Heart left ventricle (tissue), 16 donors: Measurements from ENCODE around the gene PARD3B. TPM values are rescaled to one million over a fixed set of nuclear protein-coding genes. Genes with fewer than 3 reads are reported as not detected.

Experiments used
- ATAC-seq, 4 donors: fragments of 200-7000 bp; cut with Tn5 transposase; one replicate each; pipeline ENCODE4 v1.9.1; 2020 to 2022; ENCODE audit warnings: moderate library complexity in 4 of 4, mild to moderate bottlenecking in 3 of 4, moderate number of reproducible peaks in 1 of 4
- DNase-seq, 5 donors: peaks; one replicate each; pipeline ENCODE4 v3.0.0-alpha.2; 2020
- H3K27ac ChIP-seq, 12 donors: fragments of 200-600 bp; sonication (generic) in 4 of 12; one replicate each; pipeline versions ENCODE4 v1.5.0 to v1.8.0; 2016 to 2022; ENCODE audit warnings: mild to moderate bottlenecking in 2 of 12
- H3K27me3 ChIP-seq, 9 donors: fragments of 200-600 bp; sonication (generic) in 2 of 9; one replicate each; pipeline versions ENCODE4 v1.5.1 to v1.8.0; 2016 to 2022; ENCODE audit warnings: mild to moderate bottlenecking in 3 of 9
- H3K36me3 ChIP-seq, 9 donors: fragments of 200-600 bp; sonication (generic) in 2 of 9; one replicate each; pipeline versions ENCODE4 v1.5.0 to v1.8.0; 2018 to 2022; ENCODE audit warnings: mild to moderate bottlenecking in 2 of 9
- H3K4me1 ChIP-seq, 12 donors: fragments of 200-600 bp; sonication (generic) in 4 of 12; one replicate each; pipeline versions ENCODE4 v1.5.0 to v1.8.0; 2016 to 2022; ENCODE audit warnings: mild to moderate bottlenecking in 3 of 12
- H3K4me3 ChIP-seq, 12 donors: fragments of 200-600 bp; sonication (generic) in 4 of 12; one replicate each; pipeline versions ENCODE4 v1.5.0 to v1.8.0; 2017 to 2022; ENCODE audit warnings: mild to moderate bottlenecking in 9 of 12, moderate library complexity in 4 of 12
- H3K9me3 ChIP-seq, 12 donors: fragments of 200-600 bp; sonication (generic) in 4 of 12; one replicate each; pipeline versions ENCODE4 v1.5.0 to v1.8.0; 2016 to 2022; ENCODE audit warnings: mild to moderate bottlenecking in 1 of 12
- POLR2A ChIP-seq, 2 donors: fragments of 450-650 bp; IDR thresholded peaks; one replicate each; pipeline ENCODE4 v1.6.1; 2017; ENCODE audit warnings: antibody characterized with exemption in 2 of 2, mild to moderate bottlenecking in 2 of 2, moderate library complexity in 2 of 2
- WGBS, 4 donors: extraction: QIAGEN DNeasy Blood & Tissue Kit in 2 of 4; methylation state at CpG; one replicate each; pipeline versions ENCODE4 v1.1.5 to v1.1.7; 2013 to 2018; 5-methylcytosine and 5-hydroxymethylcytosine counted together
- intact Hi-C, 10 donors: fragments of 100-400 bp; cut with DNase I; formaldehyde crosslinking; loops; one replicate each; pipeline versions ENCODE4 v1.11.1 to v1.14.2; 2022
- polyA plus RNA-seq, 2 donors: library from polyadenylated mRNA; stranded (reverse); fragments of 200-250 nt; gene quantifications; one replicate each; pipeline ENCODE4 v1.2.3, GENCODE V29; 2013
- total RNA-seq, 9 donors: library from RNA; depleted of rRNA in 2 of 9; stranded (reverse); fragments of >200 nt in 2 of 9; fragmentation: NEBNext Ultra II Directional in 3 of 9; extraction: Animal tissue kit (Norgen Biotek cat#: 25700) in 3 of 9; gene quantifications; one replicate each; pipeline versions ENCODE4 v1.1.0 to v1.2.4, GENCODE V29; 2016 to 2023
- TF ChIP-seq, protein P1 (sequence below), 12 donors: fragments of 200-600 bp; sonication (generic) in 4 of 12; IDR thresholded peaks; one replicate each; pipeline versions ENCODE4 v1.5.0 to v1.8.0; 2018 to 2022; ENCODE audit warnings: antibody characterized with exemption in 12 of 12, mild to moderate bottlenecking in 5 of 12
- donor health status: ischemic (EF 13 %, LVEDD 7.1; RV severe dilation, severe dysfunction).
- donor health status: healthy with polysubstance abuse.
- donor health status: DM: no; HTN: yes; CAD: no.
- donor health status: DM: no; HTN: no; CAD: no.
- donor health status: ischemic (EF 25% LVEDD 6.9; RV normal size, moderate dysfunction).
- donor health status: ischemic (EF 25% LVEDD 5.7; RV mildly dilated, moderate dysfunction).
- donor health status: healthy.
- donor health status: DM: yes; HTN: yes; CAD: no.
- donor health status: ischemic (EF 35%, LVEDD 5.7; RV mildly dilated, moderate dysfunction).
- donor health status: nonischemic (EF 11% LVEDD 7.7; RV severe dilation, severe dysfunction).
- donor health status: DM: yes; HTN: yes; CAD: no.
- donor health status: PGD.
- donor health status: ischemic (EF 29% LVEDD 5.4; RV normal size, mild dysfunction).
- donor health status: nonischemic (EF 23%, LVEDD 6.1; RV moderate dilation, normal function).

PARD3B gene
- total and polyA plus RNA-seq, 11 donors, result 0.71 to 15.1 (median 6.2) TPM

DNA sequence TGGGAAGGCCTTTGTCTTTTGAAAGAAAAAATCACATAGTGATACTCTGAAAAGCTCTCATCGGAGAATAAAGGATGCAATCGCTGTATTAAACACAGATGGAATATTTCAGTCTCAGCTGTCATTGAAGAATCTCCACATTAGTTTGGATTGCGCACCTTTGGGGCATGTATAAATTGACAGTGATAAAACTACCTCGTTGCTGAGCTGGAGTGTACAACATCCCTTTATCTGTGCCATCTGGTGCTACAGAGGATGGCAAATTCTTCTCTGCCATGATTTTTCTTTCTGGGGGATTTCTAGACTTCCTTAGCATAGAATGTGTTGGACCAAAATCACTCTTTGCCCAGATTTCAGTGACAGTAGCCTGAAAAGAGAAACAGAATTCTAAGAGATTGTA is 185.3 kb downstream of the PARD3B start:
- no peak for ATAC-seq
- H3K36me3 ChIP-seq, result no peaks in the 10 kb centered on the region
- intact Hi-C loops, result no loop called here
- TF ChIP-seq POLR2A (IDR thresholded peaks at IDR 0.05), result no peak
- H3K27me3 ChIP-seq, result no peaks in the 10 kb centered on the region
- H3K27ac ChIP-seq, result no peak overlapping the region
- no peak for DNase-seq
- WGBS, 4 donors, result 67 to 74% (median 73%) methylated on average over 4 of the region's 4 CpGs
- peaks cover 0 to 10% (median 0%) of the 10 kb centered on the region in 12 donors for H3K4me1 ChIP-seq
- H3K4me3 ChIP-seq, result no peak overlapping the region
- H3K9me3 ChIP-seq, result no peaks in the 10 kb centered on the region

DNA sequence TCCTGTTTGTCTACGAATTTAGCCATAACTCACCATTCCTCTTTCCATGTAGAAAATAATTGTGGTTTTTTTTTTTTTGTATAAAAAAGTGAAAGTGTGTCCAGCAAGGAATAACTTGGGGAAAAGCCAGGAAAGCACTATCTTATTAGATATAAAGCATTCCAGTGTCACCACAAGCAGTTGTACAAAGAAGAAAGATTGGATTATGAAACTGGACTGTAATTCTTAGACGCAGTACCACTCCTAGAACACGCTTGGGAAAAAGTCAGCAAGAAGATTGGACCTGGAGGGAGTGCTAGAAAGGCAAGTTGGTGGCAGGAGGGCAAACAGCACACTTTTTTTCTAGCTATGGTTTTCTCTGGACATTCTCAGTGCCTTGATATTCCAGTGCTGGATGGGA is 186.7 kb downstream of the PARD3B start:
- DNase-seq (no peak), ATAC-seq (no peak)

DNA sequence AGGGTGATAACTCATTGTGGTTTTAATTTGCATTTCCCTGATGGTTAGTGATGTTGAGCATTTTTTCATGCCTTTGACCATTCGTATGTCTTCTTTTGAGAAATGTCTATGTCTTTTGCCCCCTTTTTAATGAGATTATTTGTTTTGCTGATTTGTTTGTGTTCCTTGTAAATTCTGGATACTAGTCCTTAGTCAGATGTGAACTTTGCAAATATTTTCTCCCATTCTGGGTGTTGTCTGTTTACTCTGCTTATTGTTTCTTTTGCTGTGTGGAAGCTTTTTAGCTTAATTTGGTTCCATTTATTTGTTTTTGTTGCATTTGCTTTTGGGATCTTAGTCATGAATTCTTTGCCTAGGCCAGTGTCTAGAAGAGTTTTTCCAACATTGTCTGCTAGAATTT is 192.0 kb downstream of the PARD3B start:
- H3K9me3 ChIP-seq, result peaks cover 0 to 34% (median 3%) of the 10 kb centered on the region in 12 donors
- ATAC-seq, result no peak

More for the DNA sequence above, 186.7 kb downstream of the PARD3B start:
- H3K4me3 ChIP-seq, result no peak overlapping the region
- peaks cover 0 to 10% (median 0%) of the 10 kb centered on the region in 12 donors for H3K4me1 ChIP-seq
- intact Hi-C loops, result no loop called here
- no peak for TF ChIP-seq POLR2A (IDR thresholded peaks at IDR 0.05)
- TF ChIP-seq, protein P1, sequence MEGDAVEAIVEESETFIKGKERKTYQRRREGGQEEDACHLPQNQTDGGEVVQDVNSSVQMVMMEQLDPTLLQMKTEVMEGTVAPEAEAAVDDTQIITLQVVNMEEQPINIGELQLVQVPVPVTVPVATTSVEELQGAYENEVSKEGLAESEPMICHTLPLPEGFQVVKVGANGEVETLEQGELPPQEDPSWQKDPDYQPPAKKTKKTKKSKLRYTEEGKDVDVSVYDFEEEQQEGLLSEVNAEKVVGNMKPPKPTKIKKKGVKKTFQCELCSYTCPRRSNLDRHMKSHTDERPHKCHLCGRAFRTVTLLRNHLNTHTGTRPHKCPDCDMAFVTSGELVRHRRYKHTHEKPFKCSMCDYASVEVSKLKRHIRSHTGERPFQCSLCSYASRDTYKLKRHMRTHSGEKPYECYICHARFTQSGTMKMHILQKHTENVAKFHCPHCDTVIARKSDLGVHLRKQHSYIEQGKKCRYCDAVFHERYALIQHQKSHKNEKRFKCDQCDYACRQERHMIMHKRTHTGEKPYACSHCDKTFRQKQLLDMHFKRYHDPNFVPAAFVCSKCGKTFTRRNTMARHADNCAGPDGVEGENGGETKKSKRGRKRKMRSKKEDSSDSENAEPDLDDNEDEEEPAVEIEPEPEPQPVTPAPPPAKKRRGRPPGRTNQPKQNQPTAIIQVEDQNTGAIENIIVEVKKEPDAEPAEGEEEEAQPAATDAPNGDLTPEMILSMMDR (IDR thresholded peaks at IDR 0.05), result no peak
- H3K27me3 ChIP-seq, result no peaks in the 10 kb centered on the region
- no peak overlapping the region for H3K27ac ChIP-seq
- peaks cover 0 to 7% (median 0%) of the 10 kb centered on the region in 12 donors for H3K9me3 ChIP-seq
- 22 to 57% (median 37%) methylated on average over 3 of the region's 3 CpGs for WGBS, 4 donors
- no peaks in the 10 kb centered on the region for H3K36me3 ChIP-seq

DNA sequence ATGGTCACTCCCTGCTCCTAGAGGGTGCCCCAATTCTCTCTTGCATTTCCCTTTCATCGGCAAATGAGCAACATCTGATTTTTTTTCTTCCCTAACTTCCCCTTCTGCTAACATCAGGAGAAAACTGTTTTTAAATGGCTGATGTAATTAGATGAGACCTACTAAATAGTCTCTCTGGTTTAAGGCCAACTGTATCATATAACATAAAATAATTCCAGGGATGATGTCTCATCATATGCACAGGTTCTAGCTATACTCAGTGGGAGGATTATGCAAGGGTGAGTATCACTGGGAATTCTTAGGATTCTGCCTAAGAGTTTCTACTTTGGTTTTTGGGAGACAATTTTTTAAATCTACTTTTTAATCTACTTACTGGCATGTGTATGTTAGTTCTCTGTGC is 193.4 kb downstream of the PARD3B start:
- Histone ChIP-seq H3K4me1 (no peaks in the 10 kb centered on the region), H3K9me3 (peaks cover 0 to 34% (median 3%) of the 10 kb centered on the region in 12 donors), H3K4me3 (no peak overlapping the region), H3K27me3 (no peaks in the 10 kb centered on the region), H3K36me3 (no peaks in the 10 kb centered on the region), H3K27ac (no peak overlapping the region)
- DNase-seq, result no peak
- no peak for ATAC-seq
- intact Hi-C loops, result no loop called here
- TF ChIP-seq, protein P1 (IDR thresholded peaks at IDR 0.05), result no peak
- TF ChIP-seq POLR2A (IDR thresholded peaks at IDR 0.05), result no peak
- WGBS, 4 donors, result 63 to 91% (median 81%) methylated on average over 1 of the region's 1 CpG

More for the DNA sequence above, 192.0 kb downstream of the PARD3B start:
- no peak for DNase-seq
- intact Hi-C loops, result no loop called here
- TF ChIP-seq, protein P1 (IDR thresholded peaks at IDR 0.05), result no peak
- no peak for TF ChIP-seq POLR2A (IDR thresholded peaks at IDR 0.05)
- H3K27ac ChIP-seq, result no peak overlapping the region
- H3K4me1 ChIP-seq, result no peaks in the 10 kb centered on the region
- WGBS, 4 donors, result 91 to 99% (median 95%) methylated on average over 1 of the region's 1 CpG
- no peaks in the 10 kb centered on the region for H3K27me3 ChIP-seq
- H3K36me3 ChIP-seq, result no peaks in the 10 kb centered on the region
- no peak overlapping the region for H3K4me3 ChIP-seq

DNA sequence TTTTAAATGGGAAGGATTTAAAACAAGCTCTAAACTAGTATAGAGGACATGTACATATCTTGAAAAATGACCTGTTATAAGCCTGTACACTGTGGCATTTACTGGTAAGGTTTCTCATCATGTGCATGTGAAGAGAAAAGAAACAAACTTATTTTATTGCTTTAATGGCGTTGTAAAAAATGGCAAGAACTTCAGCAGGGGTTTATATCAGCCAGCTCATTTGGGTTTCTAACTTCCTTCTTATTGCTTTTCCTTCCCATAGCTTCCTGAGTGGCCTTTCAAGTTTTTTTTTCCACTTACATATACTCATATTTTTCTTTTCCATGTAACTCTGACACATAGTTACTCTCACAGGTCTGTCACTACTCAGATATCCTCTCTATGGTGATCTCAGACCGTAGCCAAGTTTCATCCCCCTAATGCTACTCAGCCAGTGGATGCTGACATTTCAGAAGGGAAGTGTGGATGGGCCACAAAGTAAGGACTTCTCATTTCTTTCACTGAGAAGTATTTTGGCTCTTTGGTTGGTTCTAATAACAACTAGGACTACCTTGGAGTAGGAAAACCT is 198.2 kb downstream of the PARD3B start:
- Histone ChIP-seq H3K36me3 (no peaks in the 10 kb centered on the region), H3K9me3 (peaks cover 0 to 19% (median 3%) of the 10 kb centered on the region in 12 donors), H3K4me3 (no peak overlapping the region), H3K4me1 (no peaks in the 10 kb centered on the region), H3K27me3 (no peaks in the 10 kb centered on the region), H3K27ac (no peak overlapping the region)
- ATAC-seq (no peak), DNase-seq (no peak)
- 73 to 78% (median 76%) methylated on average over 2 of the region's 2 CpGs for WGBS, 4 donors
- TF ChIP-seq, protein P1 (IDR thresholded peaks at IDR 0.05), result no peak
- TF ChIP-seq POLR2A (IDR thresholded peaks at IDR 0.05), result no peak
- intact Hi-C loops, result no loop called here
